ENCODE data around the gene EPS8L3. TPM values are rescaled to one million over a fixed set of nuclear protein-coding genes. Genes with fewer than 3 reads are reported as not detected.

Gene EPS8L3
- total and polyA plus RNA-seq, 10 of the 15 experiments (the other 5 are each of a cell fraction or from before 2014, with no cell fraction given) = not detected

DNA sequence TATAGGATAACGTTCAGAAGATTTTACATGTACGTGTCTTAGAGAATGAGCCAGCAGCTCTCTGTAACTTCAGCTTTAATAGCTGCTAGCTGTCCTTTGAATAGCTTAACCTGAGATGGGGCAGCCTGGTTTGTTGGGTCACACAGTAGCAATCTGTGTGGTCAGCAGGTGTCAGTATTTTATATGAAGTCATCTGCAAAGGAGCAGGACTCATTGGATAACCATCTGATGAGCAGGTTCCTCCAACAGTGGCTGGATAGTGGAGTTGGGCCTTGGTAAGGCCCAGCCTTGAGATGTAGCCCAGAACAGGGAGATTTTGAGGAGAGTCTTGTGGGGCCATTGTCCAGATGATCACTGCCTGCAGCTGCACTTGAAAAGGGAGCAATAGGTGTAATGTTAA, 45.2 kb downstream of the EPS8L3 start:
- no peak for FAIRE-seq
- CTCF ChIA-PET = interaction anchor here (1.0 to 2.4 kb wide), 3 partner anchors 54 to 266 kb away, joined by 4 to 11 read pairs (median 5); partner anchors contain the start of gene AHCYL1

More for the DNA sequence above, 45.2 kb downstream of the EPS8L3 start:
- 50% methylated on average over 2 of the region's 2 CpGs for WGBS (ENCODE audit: insufficient coverage, insufficient replicate concordance, low lambda C conversion rate, missing lambda C conversion rate)
- no peaks in the 10 kb centered on the region for H3K79me2 ChIP-seq (ENCODE audit: control insufficient read depth, insufficient read depth, low read length)
- in situ Hi-C loops (cut with MboI) = no loop called here
- no peak overlapping the region for H3K4me2 ChIP-seq (ENCODE audit: control insufficient read depth, insufficient read depth)
- ChIA-PET SMC1A (ENCODE audit: uncharacterized antibody, unreplicated experiment) (no interaction called here), POLR2A (no interaction called here), RAD21 (ENCODE audit: unreplicated experiment) (interaction anchor here (0.9 kb wide), 1 partner anchor 266 kb away, joined by 4 read pairs; the partner anchor contains the start of gene AHCYL1)
- H3K9ac ChIP-seq (ENCODE audit: control insufficient read depth, insufficient read depth, low read length) = no peak overlapping the region
- no TSS peak for BruUV-seq (replicated peaks)
- TF ChIP-seq FOXK2 (IDR thresholded peaks at IDR 0.05) = no peak
- TF ChIP-seq, protein P1, sequence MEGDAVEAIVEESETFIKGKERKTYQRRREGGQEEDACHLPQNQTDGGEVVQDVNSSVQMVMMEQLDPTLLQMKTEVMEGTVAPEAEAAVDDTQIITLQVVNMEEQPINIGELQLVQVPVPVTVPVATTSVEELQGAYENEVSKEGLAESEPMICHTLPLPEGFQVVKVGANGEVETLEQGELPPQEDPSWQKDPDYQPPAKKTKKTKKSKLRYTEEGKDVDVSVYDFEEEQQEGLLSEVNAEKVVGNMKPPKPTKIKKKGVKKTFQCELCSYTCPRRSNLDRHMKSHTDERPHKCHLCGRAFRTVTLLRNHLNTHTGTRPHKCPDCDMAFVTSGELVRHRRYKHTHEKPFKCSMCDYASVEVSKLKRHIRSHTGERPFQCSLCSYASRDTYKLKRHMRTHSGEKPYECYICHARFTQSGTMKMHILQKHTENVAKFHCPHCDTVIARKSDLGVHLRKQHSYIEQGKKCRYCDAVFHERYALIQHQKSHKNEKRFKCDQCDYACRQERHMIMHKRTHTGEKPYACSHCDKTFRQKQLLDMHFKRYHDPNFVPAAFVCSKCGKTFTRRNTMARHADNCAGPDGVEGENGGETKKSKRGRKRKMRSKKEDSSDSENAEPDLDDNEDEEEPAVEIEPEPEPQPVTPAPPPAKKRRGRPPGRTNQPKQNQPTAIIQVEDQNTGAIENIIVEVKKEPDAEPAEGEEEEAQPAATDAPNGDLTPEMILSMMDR (IDR thresholded peaks at IDR 0.05 in 2 of 3, conservative IDR thresholded peaks at IDR 0.05 in 1 of 3; ENCODE audit: control insufficient read depth in 2 of 3, extremely low read depth in 1 of 3, insufficient read depth in 1 of 3, low read depth in 3 of 3, low read length in 3 of 3) = no peak
- TF ChIP-seq, protein P2, sequence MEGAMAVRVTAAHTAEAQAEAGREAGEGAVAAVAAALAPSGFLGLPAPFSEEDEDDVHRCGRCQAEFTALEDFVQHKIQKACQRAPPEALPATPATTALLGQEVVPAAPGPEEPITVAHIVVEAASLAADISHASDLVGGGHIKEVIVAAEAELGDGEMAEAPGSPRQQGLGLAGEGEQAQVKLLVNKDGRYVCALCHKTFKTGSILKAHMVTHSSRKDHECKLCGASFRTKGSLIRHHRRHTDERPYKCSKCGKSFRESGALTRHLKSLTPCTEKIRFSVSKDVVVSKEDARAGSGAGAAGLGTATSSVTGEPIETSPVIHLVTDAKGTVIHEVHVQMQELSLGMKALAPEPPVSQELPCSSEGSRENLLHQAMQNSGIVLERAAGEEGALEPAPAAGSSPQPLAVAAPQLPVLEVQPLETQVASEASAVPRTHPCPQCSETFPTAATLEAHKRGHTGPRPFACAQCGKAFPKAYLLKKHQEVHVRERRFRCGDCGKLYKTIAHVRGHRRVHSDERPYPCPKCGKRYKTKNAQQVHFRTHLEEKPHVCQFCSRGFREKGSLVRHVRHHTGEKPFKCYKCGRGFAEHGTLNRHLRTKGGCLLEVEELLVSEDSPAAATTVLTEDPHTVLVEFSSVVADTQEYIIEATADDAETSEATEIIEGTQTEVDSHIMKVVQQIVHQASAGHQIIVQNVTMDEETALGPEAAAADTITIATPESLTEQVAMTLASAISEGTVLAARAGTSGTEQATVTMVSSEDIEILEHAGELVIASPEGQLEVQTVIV (IDR thresholded peaks at IDR 0.05; ENCODE audit: borderline replicate concordance, partially characterized antibody) = no peak
- no peak for TF ChIP-seq SMAD5 (IDR thresholded peaks at IDR 0.05; ENCODE audit: low read depth)
- no peak for TF ChIP-seq YBX1 (IDR thresholded peaks at IDR 0.05)
- intact Hi-C loops (cut with micrococcal nuclease; ENCODE audit: unreplicated experiment) = no loop called here
- ATAC-seq = peak; percentile 28; the same call in 2 of the 3 replicates
- H2AFZ ChIP-seq (ENCODE audit: control insufficient read depth, low read depth, low read length) = no peak overlapping the region
- no peaks in the 10 kb centered on the region for H4K20me1 ChIP-seq (ENCODE audit: control insufficient read depth, insufficient read depth)
- DNase-seq (ENCODE audit: low read depth, low spot score) = no peak
- peaks cover 11% of the 10 kb centered on the region for H3K4me1 ChIP-seq (ENCODE audit: control insufficient read depth, insufficient read depth, low read length)
- no peak overlapping the region for H3K4me3 ChIP-seq
- H3K36me3 ChIP-seq (ENCODE audit: control insufficient read depth in 2 of 2, insufficient read depth in 2 of 2, low read length in 1 of 2) = no peaks in the 10 kb centered on the region
- no peaks in the 10 kb centered on the region; the same call in 2 of the 3 replicates for H3K9me3 ChIP-seq (replicated peaks; ENCODE audit: control insufficient read depth, insufficient read depth, low read length)
- no peak overlapping the region for H3K27ac ChIP-seq (ENCODE audit: control insufficient read depth, insufficient read depth)
- H3K27me3 ChIP-seq (replicated peaks in 1 of 2; ENCODE audit: control insufficient read depth in 2 of 2, insufficient read depth in 2 of 2, low read length in 1 of 2) = no peaks in the 10 kb centered on the region

Data from GM12878 (cell line).